Measurements from ENCODE around the gene TRA2B.

Gene TRA2B

DNA sequence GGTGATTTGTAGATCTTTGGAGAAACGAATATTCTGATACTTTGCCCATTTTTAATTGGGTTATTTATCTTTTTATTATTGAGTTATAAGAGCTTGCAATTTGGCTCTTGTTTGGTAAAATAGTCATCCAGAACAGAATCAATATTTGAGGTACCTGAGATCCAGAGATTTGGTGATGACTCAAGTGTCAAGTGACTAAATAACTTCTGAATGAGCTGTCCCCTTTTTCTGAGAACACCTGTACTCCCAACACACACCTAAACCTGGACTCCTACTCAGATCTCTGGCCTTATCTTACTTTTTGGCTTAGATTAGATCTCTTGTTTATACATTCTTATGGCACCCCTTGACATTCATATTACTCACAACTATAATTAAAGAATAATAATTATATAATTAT is 3.1 kb upstream of the TRA2B start:
- Histone ChIP-seq H3K36me3 (ENCODE audit: insufficient read depth, low read length) (no peaks in the 10 kb centered on the region), H3K9me3 (ENCODE audit: control insufficient read depth, insufficient read depth, low read length) (no peaks in the 10 kb centered on the region; the same call in 1 of the 2 replicates), H3K9ac (ENCODE audit: low read depth, low read length) (no peak overlapping the region), H3K4me1 (ENCODE audit: insufficient read depth, low read length) (peaks cover 6% of the 10 kb centered on the region; the same call in 1 of the 2 replicates)

DNA sequence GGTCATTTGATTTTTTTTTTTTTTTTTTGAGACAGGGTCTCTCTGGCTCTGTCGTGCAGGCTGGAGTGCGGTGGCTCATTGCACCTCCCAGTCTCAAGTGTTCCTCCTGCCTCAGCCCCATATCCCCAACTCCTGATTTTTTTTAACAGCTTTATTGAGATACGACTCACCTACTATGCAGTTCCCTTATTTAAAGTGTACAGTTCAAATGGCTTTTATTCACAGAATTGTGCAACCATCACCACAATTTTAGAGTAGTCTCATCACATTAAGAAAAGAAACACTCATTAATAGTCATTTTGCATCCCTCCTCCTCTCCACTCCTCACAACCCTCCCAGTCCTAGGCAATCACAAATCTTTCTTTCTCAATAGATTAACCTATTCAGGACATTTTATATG is 1.9 kb upstream of the TRA2B start:
- no peaks in the 10 kb centered on the region; the same call in 1 of the 2 replicates for H3K9me3 ChIP-seq (ENCODE audit: control insufficient read depth, insufficient read depth, low read length)
- no peak overlapping the region for H3K9ac ChIP-seq (ENCODE audit: low read depth, low read length)
- no peaks in the 10 kb centered on the region for H3K36me3 ChIP-seq (ENCODE audit: insufficient read depth, low read length)
- H3K4me1 ChIP-seq (ENCODE audit: insufficient read depth, low read length): peaks cover 6% of the 10 kb centered on the region; the same call in 1 of the 2 replicates

DNA sequence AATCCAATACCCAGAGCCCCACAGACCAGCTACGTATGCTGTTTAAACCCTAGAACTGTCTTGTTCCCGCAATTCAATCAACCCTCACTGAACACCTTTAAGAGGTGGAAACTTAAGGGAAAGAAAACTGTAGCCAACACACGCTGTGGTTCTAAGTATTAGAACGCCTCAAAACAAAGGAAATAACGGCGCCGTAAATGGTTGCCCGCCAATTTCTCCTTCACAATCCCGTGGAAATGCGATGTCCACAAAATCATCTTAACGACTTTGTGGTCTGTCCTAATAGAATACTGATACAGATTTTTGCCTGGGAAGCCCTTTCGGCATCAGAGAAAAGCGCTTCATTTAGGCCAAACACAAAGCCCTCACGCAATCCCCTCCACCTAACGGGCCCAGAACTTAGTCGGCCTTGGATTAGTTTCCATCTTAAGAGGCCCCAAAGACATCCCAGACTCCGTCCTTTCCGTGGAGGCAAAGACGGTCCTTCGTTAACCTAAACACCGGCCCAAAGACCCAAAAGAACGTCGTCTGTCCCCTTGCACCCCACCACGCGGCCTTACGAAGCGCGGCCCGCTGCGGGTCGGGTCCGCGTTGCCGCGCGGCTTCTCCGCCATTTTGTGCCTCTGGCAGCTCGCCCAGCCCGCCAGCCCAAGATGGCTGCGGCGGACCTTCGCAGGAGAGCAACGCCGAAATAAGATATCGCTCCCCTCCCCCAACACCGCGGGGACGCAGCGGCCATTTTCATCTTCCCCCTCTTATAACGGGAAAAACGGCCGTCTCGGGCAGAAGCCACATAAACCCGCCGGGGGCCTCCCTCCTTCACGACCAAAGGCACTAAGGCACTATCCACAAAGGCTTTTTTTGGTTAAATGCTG is 763 bp downstream of the TRA2B start:
- peak overlapping the region; percentile 96 for H3K9ac ChIP-seq (ENCODE audit: low read depth, low read length)
- no peaks in the 10 kb centered on the region for H3K36me3 ChIP-seq (ENCODE audit: insufficient read depth, low read length)
- no peaks in the 10 kb centered on the region; the same call in 1 of the 2 replicates for H3K9me3 ChIP-seq (ENCODE audit: control insufficient read depth, insufficient read depth, low read length)
- H3K4me1 ChIP-seq (ENCODE audit: insufficient read depth, low read length): peaks cover 9% of the 10 kb centered on the region; the same call in 1 of the 2 replicates

DNA sequence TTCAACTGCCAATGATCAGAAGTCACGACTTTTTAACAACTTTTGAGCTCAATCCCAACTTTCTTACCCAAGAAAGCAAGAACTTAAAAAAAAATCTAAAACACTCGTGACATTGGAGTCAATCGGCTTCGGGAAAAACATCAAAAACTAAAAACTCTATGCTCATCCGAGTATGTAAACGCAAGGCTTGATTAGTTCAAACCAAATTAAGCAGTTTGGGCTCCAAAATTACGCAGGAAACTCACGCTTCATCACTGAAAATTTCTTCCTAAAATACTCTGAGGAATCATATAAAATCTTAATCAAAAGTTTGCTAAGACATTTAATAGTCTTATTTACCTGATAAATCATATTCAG is 1.6 kb downstream of the TRA2B start:
- H3K9me3 ChIP-seq (ENCODE audit: control insufficient read depth, insufficient read depth, low read length): no peaks in the 10 kb centered on the region; the same call in 1 of the 2 replicates
- peak overlapping the region; percentile 96 for H3K9ac ChIP-seq (ENCODE audit: low read depth, low read length)
- H3K4me1 ChIP-seq (ENCODE audit: insufficient read depth, low read length): peaks cover 13% of the 10 kb centered on the region; the same call in 1 of the 2 replicates
- H3K36me3 ChIP-seq (ENCODE audit: insufficient read depth, low read length): no peaks in the 10 kb centered on the region

DNA sequence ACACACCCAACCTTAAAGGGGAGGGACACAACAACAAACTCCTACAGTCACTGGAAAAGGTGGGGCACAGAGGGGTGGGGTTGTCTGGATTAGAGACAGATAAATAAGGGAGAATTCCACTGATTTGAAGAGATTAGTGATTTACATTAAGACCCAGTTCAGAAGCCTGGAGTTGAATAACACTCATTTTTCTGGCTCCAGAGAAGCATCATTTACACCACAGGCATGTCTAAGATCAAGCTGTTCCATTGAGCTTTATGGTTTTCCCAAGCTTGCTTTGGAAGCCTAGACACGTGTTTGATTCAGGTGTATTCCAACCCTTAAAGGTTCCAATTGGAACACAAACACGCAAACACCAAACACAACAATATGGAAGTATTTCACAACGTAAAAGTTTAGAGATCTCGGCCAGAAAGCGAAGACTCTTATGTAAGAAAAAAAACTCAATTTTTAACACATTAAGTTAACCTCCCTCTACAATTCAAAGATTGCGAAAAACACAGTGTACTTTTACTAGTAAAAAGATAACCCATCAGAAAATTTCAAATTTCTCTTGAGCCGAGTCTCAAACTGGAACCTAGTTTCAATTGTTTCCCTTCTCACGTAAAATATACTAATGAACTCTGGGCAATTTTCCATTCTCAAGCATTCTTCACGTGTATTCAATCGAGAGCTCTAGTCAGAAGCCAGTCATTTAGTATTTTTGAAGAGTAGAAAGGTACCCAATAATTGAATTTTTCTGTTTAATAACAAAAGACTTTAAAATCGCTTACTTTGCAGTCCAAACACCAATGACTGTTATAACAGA is 2.1 kb downstream of the TRA2B start:
- Histone ChIP-seq H3K36me3 (ENCODE audit: insufficient read depth, low read length) (0 out of 2 replicates have a peak, but pooled peaks cover under 1% of the 10 kb centered on the region), H3K4me1 (ENCODE audit: insufficient read depth, low read length) (peaks cover 18% of the 10 kb centered on the region; the same call in 1 of the 2 replicates), H3K9ac (ENCODE audit: low read depth, low read length) (peak overlapping the region; percentile 96), H3K9me3 (ENCODE audit: control insufficient read depth, insufficient read depth, low read length) (no peaks in the 10 kb centered on the region; the same call in 1 of the 2 replicates)

DNA sequence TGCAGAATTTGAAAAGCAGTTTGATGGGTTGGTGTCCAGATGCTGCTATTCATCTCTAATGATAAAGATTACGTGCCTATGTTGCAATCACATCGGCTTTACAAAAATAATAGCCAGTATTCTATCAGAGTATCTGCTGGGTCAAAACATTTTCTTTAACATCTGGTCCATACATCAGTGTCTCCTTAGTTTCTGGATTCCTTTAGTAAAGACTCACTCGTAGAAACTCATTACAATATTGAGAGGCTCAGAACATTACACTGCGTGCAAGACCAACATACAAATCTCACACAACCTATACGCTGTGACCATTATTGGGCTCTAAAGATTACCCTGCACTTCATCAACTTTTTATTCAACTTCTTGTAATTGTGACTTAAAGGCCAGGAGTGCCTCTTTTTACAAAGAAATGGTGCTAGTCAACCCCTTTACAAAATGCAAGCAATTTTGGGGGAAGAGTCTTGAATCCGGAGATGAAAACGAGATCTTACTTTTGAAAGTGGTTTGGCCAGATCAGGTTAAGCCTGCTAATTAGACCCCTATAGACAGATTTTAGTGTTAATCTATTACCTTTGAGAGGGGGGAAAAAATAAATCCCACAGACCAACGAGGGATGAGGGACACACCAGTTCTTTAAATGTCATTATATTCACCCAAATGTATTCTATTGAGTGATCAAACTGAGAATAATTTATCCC is 2.9 kb downstream of the TRA2B start:
- peak overlapping the region; percentile 96; the same call in 1 of the 2 replicates for H3K9ac ChIP-seq (ENCODE audit: low read depth, low read length)
- peaks cover 26% of the 10 kb centered on the region; the same call in 1 of the 2 replicates for H3K4me1 ChIP-seq (ENCODE audit: insufficient read depth, low read length)
- peaks cover 8% of the 10 kb centered on the region; the same call in 1 of the 2 replicates for H3K36me3 ChIP-seq (ENCODE audit: insufficient read depth, low read length)
- H3K9me3 ChIP-seq (ENCODE audit: control insufficient read depth, insufficient read depth, low read length): no peaks in the 10 kb centered on the region; the same call in 1 of the 2 replicates

DNA sequence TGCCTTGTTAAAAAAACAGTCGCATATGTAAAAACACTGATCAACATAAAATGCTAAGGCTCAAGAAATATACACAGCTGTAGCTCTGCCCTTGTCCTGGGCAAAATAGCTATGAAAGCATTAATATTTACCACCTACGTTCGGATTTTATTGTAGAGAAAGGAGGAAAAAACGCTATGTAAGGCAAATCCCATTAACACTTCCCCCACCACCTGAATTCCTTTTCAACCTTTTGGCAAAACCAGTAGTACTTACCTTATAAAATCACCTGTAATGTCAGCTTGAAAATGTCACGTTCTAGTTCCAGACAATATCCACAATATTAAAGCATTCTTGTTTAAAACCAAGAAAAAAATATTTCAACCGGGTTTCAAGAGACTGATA is 3.6 kb downstream of the TRA2B start:
- Histone ChIP-seq H3K9ac (ENCODE audit: low read depth, low read length) (peak overlapping the region; percentile 96), H3K36me3 (ENCODE audit: insufficient read depth, low read length) (peaks cover 11% of the 10 kb centered on the region; the same call in 1 of the 2 replicates), H3K4me1 (ENCODE audit: insufficient read depth, low read length) (peaks cover 33% of the 10 kb centered on the region; the same call in 1 of the 2 replicates), H3K9me3 (ENCODE audit: control insufficient read depth, insufficient read depth, low read length) (no peaks in the 10 kb centered on the region; the same call in 1 of the 2 replicates)

DNA sequence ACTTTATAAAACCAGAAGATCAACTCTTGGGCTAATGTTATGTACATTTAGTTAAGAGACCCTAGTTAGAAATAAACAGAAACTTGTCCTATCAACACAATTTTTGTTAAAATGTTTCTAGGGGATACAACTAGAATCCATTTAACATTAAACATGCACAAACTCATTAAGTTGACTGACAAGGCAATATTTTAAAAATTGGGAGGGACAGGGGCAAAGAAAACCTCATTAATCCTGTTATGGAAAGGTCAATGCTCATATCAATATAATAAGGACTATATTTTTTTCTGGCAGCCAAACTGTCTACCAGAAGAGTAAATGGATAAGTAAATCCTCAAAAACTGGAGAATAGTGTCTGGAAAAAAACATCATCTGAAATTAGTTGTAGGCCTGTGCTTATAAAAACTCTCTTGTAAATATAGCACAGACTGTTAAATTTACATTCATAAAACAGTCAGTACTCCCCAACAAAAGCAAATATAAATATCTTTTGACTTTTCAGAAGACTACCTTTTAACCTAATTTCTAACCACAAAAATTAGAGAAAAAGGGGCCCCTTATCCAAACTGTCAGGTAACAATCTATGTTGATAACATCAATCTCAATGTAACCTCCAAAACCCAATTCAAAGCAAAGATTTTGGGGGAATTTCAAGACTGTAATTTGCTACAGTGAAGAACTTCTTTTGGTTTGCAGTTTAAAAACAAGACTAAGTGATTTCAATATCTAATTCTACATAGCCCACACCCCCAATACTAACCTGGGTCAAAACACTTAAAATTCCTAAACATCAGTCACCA is 4.2 kb downstream of the TRA2B start:
- no peaks in the 10 kb centered on the region; the same call in 1 of the 2 replicates for H3K9me3 ChIP-seq (ENCODE audit: control insufficient read depth, insufficient read depth, low read length)
- peaks cover 39% of the 10 kb centered on the region for H3K4me1 ChIP-seq (ENCODE audit: insufficient read depth, low read length)
- peaks cover 11% of the 10 kb centered on the region; the same call in 1 of the 2 replicates for H3K36me3 ChIP-seq (ENCODE audit: insufficient read depth, low read length)
- H3K9ac ChIP-seq (ENCODE audit: low read depth, low read length): peak overlapping the region; percentile 96

DNA sequence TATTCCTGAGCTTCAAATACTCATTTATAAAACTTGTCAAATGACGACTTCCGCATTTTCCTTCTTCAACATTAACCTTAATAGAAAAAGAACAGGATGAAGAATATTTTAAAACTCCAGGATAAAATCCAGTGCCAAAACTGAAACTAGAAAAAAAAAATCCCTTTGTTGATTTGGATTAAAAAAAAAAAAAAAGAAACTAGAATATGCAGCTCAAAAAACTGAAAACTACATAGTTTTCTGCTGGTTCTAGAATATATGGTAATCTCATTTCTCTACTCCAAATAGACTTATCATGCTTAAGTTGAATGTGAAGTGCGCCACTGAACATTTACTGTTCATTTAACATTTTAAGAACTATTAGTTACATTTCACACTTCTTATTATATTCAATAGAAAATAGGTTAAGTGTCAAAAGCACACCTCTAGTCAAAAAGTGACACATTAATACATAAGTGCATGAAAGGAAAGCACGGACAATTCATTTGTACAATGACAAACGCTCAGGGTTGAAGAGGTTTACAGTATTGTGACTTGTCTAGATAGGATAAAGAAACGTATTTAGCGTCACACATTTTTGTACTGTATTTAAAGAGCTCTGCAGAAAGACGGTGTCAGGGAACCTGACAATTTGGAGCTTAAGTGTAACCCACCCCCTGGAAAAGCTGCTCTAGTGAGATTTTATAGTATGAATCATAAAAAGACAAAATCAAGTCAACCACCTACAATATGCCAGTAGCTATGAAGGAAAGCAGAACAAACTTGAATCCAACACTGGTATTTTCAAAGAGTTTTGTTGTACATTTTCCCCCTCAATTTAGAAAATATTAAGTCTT is 5.8 kb downstream of the TRA2B start:
- Histone ChIP-seq H3K9ac (ENCODE audit: low read depth, low read length) (peak overlapping the region; percentile 17; the same call in 1 of the 2 replicates), H3K4me1 (ENCODE audit: insufficient read depth, low read length) (peaks cover 55% of the 10 kb centered on the region), H3K36me3 (ENCODE audit: insufficient read depth, low read length) (peaks cover 13% of the 10 kb centered on the region), H3K9me3 (ENCODE audit: control insufficient read depth, insufficient read depth, low read length) (no peaks in the 10 kb centered on the region; the same call in 1 of the 2 replicates)

DNA sequence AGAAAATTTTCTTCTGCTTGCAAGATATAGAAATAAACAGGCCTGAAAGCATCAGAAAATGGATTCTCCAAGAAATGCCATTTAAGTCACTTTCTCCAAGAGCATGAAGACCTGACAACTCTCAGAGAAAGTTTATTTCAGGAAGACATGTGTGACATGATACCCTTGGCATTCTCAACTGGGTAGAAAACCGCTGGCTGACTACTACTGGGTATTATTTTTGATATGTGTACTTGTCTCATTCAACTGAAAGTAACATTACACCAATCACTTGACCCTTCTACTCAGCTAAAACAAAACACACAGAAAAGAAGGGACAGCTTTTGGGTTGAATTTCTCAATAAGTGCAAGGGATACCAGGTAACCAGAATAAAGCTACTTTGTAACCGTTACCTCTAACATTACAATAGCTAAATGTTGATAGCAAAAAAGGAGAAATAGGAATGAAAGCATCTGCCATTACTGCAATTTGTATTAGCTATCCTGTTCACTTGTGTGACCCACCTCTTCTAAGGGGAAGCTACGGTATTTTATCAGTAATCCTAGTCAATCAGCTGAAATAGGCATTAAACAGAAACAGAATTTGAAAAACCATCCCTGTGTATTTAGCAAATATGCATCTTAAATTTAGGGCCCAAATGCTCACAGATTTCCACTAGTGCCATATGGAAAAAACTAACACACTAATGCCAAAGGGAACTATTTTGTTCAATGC is 7.3 kb downstream of the TRA2B start:
- peaks cover 61% of the 10 kb centered on the region for H3K4me1 ChIP-seq (ENCODE audit: insufficient read depth, low read length)
- H3K9me3 ChIP-seq (ENCODE audit: control insufficient read depth, insufficient read depth, low read length): no peaks in the 10 kb centered on the region
- no peak overlapping the region for H3K9ac ChIP-seq (ENCODE audit: low read depth, low read length)
- H3K36me3 ChIP-seq (ENCODE audit: insufficient read depth, low read length): peaks cover 16% of the 10 kb centered on the region

DNA sequence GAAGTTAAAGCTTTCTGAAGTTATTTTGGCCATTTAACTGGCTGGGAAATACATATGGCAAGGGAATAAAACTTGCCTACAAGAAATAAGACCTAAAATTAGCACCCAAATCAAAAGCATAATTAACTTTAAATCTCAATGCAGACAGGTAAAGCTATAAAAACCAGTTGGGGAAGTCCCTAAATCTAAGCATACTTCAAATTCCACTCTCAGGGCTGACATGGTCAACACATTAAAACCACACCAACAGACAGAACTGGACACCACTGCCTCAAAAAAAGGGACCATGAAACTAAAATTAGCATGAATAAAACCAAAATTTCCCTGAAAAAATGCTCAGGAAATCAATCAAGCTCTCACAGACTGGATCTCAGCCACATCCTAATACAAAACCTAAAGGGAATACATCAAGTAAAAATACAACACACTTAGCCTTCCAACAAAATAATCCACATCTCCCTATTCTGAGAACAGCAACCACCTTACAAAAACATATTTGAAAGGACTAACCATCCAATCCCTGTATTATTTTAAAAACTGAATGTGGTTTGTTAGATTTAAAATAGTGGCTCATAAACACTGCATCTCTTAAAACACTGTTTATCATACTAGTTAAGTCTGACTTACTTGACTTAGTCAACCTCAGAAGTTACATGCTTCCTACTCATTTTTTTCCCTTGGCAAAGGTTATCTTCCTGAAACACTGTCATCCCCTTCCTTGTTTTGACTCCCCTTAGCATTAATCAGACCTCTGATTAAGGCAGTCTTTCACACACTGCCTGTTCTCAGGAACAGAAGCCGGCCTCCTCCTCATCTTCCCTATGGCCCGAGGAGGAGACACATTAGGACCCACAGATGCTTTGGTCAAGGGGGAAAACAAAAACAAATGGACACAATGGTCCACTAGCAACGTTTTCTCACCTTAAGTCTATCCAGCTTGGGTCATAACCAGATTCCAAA is 8.3 kb downstream of the TRA2B start:
- H3K9ac ChIP-seq (ENCODE audit: low read depth, low read length): peak overlapping the region; percentile 22; the same call in 1 of the 2 replicates
- H3K9me3 ChIP-seq (ENCODE audit: control insufficient read depth, insufficient read depth, low read length): no peaks in the 10 kb centered on the region
- peaks cover 61% of the 10 kb centered on the region for H3K4me1 ChIP-seq (ENCODE audit: insufficient read depth, low read length)
- peaks cover 27% of the 10 kb centered on the region for H3K36me3 ChIP-seq (ENCODE audit: insufficient read depth, low read length)
